ENCODE data around the gene RRBP1.
"Not testable (repeated sequence)": the region's sequence is repeated elsewhere in the genome, so short reads cannot be mapped to it uniquely, and the experiment has no call there.

The RRBP1 gene

GRCh38 chr20:17671011-17671410 is 11.0 kb downstream of the RRBP1 start:
- in situ Hi-C loops (cut with HindIII; ENCODE audit: low pct_ligation_motif_present, low pct_unique_long_range_greater_than_20kb, low sequenced_read_pairs): no loop called here
- no peak for DNase-seq

GRCh38 chr20:17669306-17669931 is 12.6 kb downstream of the RRBP1 start:
- no peak for DNase-seq
- in situ Hi-C loops (cut with HindIII; ENCODE audit: low pct_ligation_motif_present, low pct_unique_long_range_greater_than_20kb, low sequenced_read_pairs): no loop called here

GRCh38 chr20:17668432-17668831 is 13.6 kb downstream of the RRBP1 start:
- DNase-seq: no peak
- in situ Hi-C loops (cut with HindIII; ENCODE audit: low pct_ligation_motif_present, low pct_unique_long_range_greater_than_20kb, low sequenced_read_pairs): no loop called here

GRCh38 chr20:17667445-17667844 is 14.6 kb downstream of the RRBP1 start:
- DNase-seq: no peak
- in situ Hi-C loops (cut with HindIII; ENCODE audit: low pct_ligation_motif_present, low pct_unique_long_range_greater_than_20kb, low sequenced_read_pairs): no loop called here

GRCh38 chr20:17666481-17666880 is 15.6 kb downstream of the RRBP1 start:
- DNase-seq: no peak
- in situ Hi-C loops (cut with HindIII; ENCODE audit: low pct_ligation_motif_present, low pct_unique_long_range_greater_than_20kb, low sequenced_read_pairs): no loop called here

- DNase-seq: no peak
- in situ Hi-C loops (cut with HindIII; ENCODE audit: low pct_ligation_motif_present, low pct_unique_long_range_greater_than_20kb, low sequenced_read_pairs): no loop called here
Observed at GRCh38 chr20:17665756-17666155, 16.3 kb downstream of the RRBP1 start.

GRCh38 chr20:17664025-17664633 is 17.9 kb downstream of the RRBP1 start:
- in situ Hi-C loops (cut with HindIII; ENCODE audit: low pct_ligation_motif_present, low pct_unique_long_range_greater_than_20kb, low sequenced_read_pairs): no loop called here

GRCh38 chr20:17663486-17663885 is 18.6 kb downstream of the RRBP1 start:
- in situ Hi-C loops (cut with HindIII; ENCODE audit: low pct_ligation_motif_present, low pct_unique_long_range_greater_than_20kb, low sequenced_read_pairs): no loop called here
- DNase-seq: no peak

More at GRCh38 chr20:17664025-17664633, 17.9 kb downstream of the RRBP1 start:
- no peak for DNase-seq

GRCh38 chr20:17663040-17663399 is 19.0 kb downstream of the RRBP1 start:
- DNase-seq: no peak
- in situ Hi-C loops (cut with HindIII; ENCODE audit: low pct_ligation_motif_present, low pct_unique_long_range_greater_than_20kb, low sequenced_read_pairs): no loop called here

GRCh38 chr20:17662333-17663039 is 19.6 kb downstream of the RRBP1 start:
- DNase-seq: no peak
- in situ Hi-C loops (cut with HindIII; ENCODE audit: low pct_ligation_motif_present, low pct_unique_long_range_greater_than_20kb, low sequenced_read_pairs): no loop called here

- in situ Hi-C loops (cut with HindIII; ENCODE audit: low pct_ligation_motif_present, low pct_unique_long_range_greater_than_20kb, low sequenced_read_pairs): no loop called here
- no peak for DNase-seq
Observed at GRCh38 chr20:17661121-17661744, 20.8 kb downstream of the RRBP1 start.

- no peak for DNase-seq
- in situ Hi-C loops (cut with HindIII; ENCODE audit: low pct_ligation_motif_present, low pct_unique_long_range_greater_than_20kb, low sequenced_read_pairs): no loop called here
Observed at GRCh38 chr20:17660667-17661066, 21.4 kb downstream of the RRBP1 start.

- no peak for DNase-seq
- in situ Hi-C loops (cut with HindIII; ENCODE audit: low pct_ligation_motif_present, low pct_unique_long_range_greater_than_20kb, low sequenced_read_pairs): no loop called here
Observed at GRCh38 chr20:17659801-17660200, 22.2 kb downstream of the RRBP1 start.

GRCh38 chr20:17659344-17659743 is 22.7 kb downstream of the RRBP1 start:
- in situ Hi-C loops (cut with HindIII; ENCODE audit: low pct_ligation_motif_present, low pct_unique_long_range_greater_than_20kb, low sequenced_read_pairs); DNase-seq: not testable (repeated sequence)

- DNase-seq: no peak
- in situ Hi-C loops (cut with HindIII; ENCODE audit: low pct_ligation_motif_present, low pct_unique_long_range_greater_than_20kb, low sequenced_read_pairs): no loop called here
Observed at GRCh38 chr20:17658648-17658993, 23.4 kb downstream of the RRBP1 start.

GRCh38 chr20:17657898-17658647 is 24.0 kb downstream of the RRBP1 start:
- in situ Hi-C loops (cut with HindIII; ENCODE audit: low pct_ligation_motif_present, low pct_unique_long_range_greater_than_20kb, low sequenced_read_pairs): no loop called here
- no peak for DNase-seq

GRCh38 chr20:17657079-17657825 is 24.8 kb downstream of the RRBP1 start:
- DNase-seq: no peak
- in situ Hi-C loops (cut with HindIII; ENCODE audit: low pct_ligation_motif_present, low pct_unique_long_range_greater_than_20kb, low sequenced_read_pairs): no loop called here

- DNase-seq: no peak
- in situ Hi-C loops (cut with HindIII; ENCODE audit: low pct_ligation_motif_present, low pct_unique_long_range_greater_than_20kb, low sequenced_read_pairs): no loop called here
Observed at GRCh38 chr20:17655865-17656479, 26.1 kb downstream of the RRBP1 start.

All from ACHN (cell line).